GM19397 (cell line): Measurements from ENCODE around the gene GPR32.
"Not testable (repeated sequence)": the region's sequence is repeated elsewhere in the genome, so short reads cannot be mapped to it uniquely, and the experiment has no call there.

Experiments used
- ATAC-seq: cut with Tn5 transposase; IDR thresholded peaks from one replicate; pipeline ENCODE4 v1.9.1; 2021; ENCODE audit warnings: mild to moderate bottlenecking, moderate library complexity; ENCODE audit not compliant: unreplicated experiment

The GPR32 gene

GRCh38 chr19:50779504-50780457 is 9.5 kb downstream of the GPR32 start:
- ATAC-seq: no peak

- ATAC-seq: no peak
Measured at GRCh38 chr19:50780753-50781435, 10.6 kb downstream of the GPR32 start.

GRCh38 chr19:50783848-50784152 is 13.5 kb downstream of the GPR32 start:
- ATAC-seq: not testable (repeated sequence)

GRCh38 chr19:50784710-50785109 is 14.4 kb downstream of the GPR32 start:
- ATAC-seq: no peak

GRCh38 chr19:50785329-50785728 is 15.1 kb downstream of the GPR32 start:
- no peak for ATAC-seq

GRCh38 chr19:50790396-50790795 is 20.1 kb downstream of the GPR32 start, which contains the start of gene ACP4:
TSS of gene ACP4 (plus strand) at chr19:50790415. CDS start at chr19:50790415, 0 bp downstream.
- ATAC-seq: no peak

- no peak for ATAC-seq
Measured at GRCh38 chr19:50790922-50791467, 20.7 kb downstream of the GPR32 start.

GRCh38 chr19:50791594-50792271 is 21.5 kb downstream of the GPR32 start:
- ATAC-seq: no peak

GRCh38 chr19:50792272-50793250 is 22.3 kb downstream of the GPR32 start:
- no peak for ATAC-seq

- ATAC-seq: no peak
Measured at GRCh38 chr19:50793558-50794065, 23.3 kb downstream of the GPR32 start.

GRCh38 chr19:50794074-50794875 is 24.0 kb downstream of the GPR32 start:
- no peak for ATAC-seq

GRCh38 chr19:50794876-50795663 is 24.8 kb downstream of the GPR32 start:
- ATAC-seq: no peak

- ATAC-seq: no peak
Measured at GRCh38 chr19:50795664-50796073, 25.4 kb downstream of the GPR32 start.

GRCh38 chr19:50796128-50796633 is 25.9 kb downstream of the GPR32 start:
- no peak for ATAC-seq

- no peak for ATAC-seq
Measured at GRCh38 chr19:50796634-50797428, 26.6 kb downstream of the GPR32 start.

GRCh38 chr19:50797429-50797780 is 27.1 kb downstream of the GPR32 start:
- ATAC-seq: no peak
